AG08396 (cell line): ENCODE measurements around the gene U2AF1L4.

Experiments used
- DNase-seq: peaks from one replicate; pipeline ENCODE4 v3.0.0; 2012; ENCODE audit warnings: low spot score, mixed read lengths

U2AF1L4 gene

GRCh38 chr19:35740423-35741202, 4.6 kb downstream of the U2AF1L4 start:
- DNase-seq: peak; percentile 98

GRCh38 chr19:35740108-35740422, 5.2 kb downstream of the U2AF1L4 start:
- no peak for DNase-seq

GRCh38 chr19:35739275-35740107, 5.7 kb downstream of the U2AF1L4 start:
- DNase-seq: no peak

- no peak for DNase-seq
These were observed 6.4 kb downstream of the U2AF1L4 start for GRCh38 chr19:35738887-35739229.

GRCh38 chr19:35738021-35738886, 7.0 kb downstream of the U2AF1L4 start:
- no peak for DNase-seq

- DNase-seq: no peak
These were observed 8.0 kb downstream of the U2AF1L4 start for GRCh38 chr19:35736913-35737886.

GRCh38 chr19:35734889-35735288, 10.3 kb downstream of the U2AF1L4 start:
- DNase-seq: no peak

GRCh38 chr19:35734273-35734672, 10.9 kb downstream of the U2AF1L4 start:
- no peak for DNase-seq

GRCh38 chr19:35733180-35734125, 11.8 kb downstream of the U2AF1L4 start:
- DNase-seq: no peak

- DNase-seq: no peak
These were observed 12.6 kb downstream of the U2AF1L4 start for GRCh38 chr19:35732540-35733179.

- DNase-seq: no peak
These were observed 13.3 kb downstream of the U2AF1L4 start for GRCh38 chr19:35731779-35732405.

GRCh38 chr19:35731353-35731752, 13.9 kb downstream of the U2AF1L4 start:
- DNase-seq: no peak

GRCh38 chr19:35730326-35730725, 14.9 kb downstream of the U2AF1L4 start:
- DNase-seq: no peak

GRCh38 chr19:35729763-35730162, 15.5 kb downstream of the U2AF1L4 start:
- no peak for DNase-seq

GRCh38 chr19:35729021-35729420, 16.2 kb downstream of the U2AF1L4 start:
- no peak for DNase-seq

- no peak for DNase-seq
These were observed 17.1 kb downstream of the U2AF1L4 start for GRCh38 chr19:35727956-35728706.

- DNase-seq: no peak
These were observed 17.9 kb downstream of the U2AF1L4 start for GRCh38 chr19:35727053-35727955.
